Fibroblast of mammary gland (primary cell): ENCODE results near the gene BCR.

ENCODE experiments used
- DNase-seq: peaks from one replicate; pipeline ENCODE4 v3.0.0-alpha.2; 2010; ENCODE audit warnings: low read depth
- H3K4me3 ChIP-seq: 2 replicates; pipeline ENCODE4 v1.5.1; 2011; ENCODE audit warnings: low read depth, mild to moderate bottlenecking, low read length, moderate library complexity; ENCODE audit not compliant: control insufficient read depth
- TF ChIP-seq, protein P1 (sequence below): conservative IDR thresholded peaks from 2 replicates; pipeline ENCODE4 v1.5.1; 2011; ENCODE audit warnings: low read depth, low read length, inconsistent platforms; ENCODE audit not compliant: control insufficient read depth, insufficient read depth

The BCR gene

GRCh38 chr22:23281053-23281405 is 100.7 kb downstream of the BCR start:
- TF ChIP-seq, protein P1, sequence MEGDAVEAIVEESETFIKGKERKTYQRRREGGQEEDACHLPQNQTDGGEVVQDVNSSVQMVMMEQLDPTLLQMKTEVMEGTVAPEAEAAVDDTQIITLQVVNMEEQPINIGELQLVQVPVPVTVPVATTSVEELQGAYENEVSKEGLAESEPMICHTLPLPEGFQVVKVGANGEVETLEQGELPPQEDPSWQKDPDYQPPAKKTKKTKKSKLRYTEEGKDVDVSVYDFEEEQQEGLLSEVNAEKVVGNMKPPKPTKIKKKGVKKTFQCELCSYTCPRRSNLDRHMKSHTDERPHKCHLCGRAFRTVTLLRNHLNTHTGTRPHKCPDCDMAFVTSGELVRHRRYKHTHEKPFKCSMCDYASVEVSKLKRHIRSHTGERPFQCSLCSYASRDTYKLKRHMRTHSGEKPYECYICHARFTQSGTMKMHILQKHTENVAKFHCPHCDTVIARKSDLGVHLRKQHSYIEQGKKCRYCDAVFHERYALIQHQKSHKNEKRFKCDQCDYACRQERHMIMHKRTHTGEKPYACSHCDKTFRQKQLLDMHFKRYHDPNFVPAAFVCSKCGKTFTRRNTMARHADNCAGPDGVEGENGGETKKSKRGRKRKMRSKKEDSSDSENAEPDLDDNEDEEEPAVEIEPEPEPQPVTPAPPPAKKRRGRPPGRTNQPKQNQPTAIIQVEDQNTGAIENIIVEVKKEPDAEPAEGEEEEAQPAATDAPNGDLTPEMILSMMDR = no peak
- no peak overlapping the region for H3K4me3 ChIP-seq
- no peak for DNase-seq

GRCh38 chr22:23281406-23282088 is 101.2 kb downstream of the BCR start:
- no peak overlapping the region for H3K4me3 ChIP-seq
- TF ChIP-seq, protein P1 = peak; percentile 86
- peak; percentile 63 for DNase-seq

- DNase-seq = peak; percentile 59
- no peak overlapping the region for H3K4me3 ChIP-seq
- TF ChIP-seq, protein P1 = no peak
Observed at GRCh38 chr22:23282089-23282501, 101.8 kb downstream of the BCR start.

DNA sequence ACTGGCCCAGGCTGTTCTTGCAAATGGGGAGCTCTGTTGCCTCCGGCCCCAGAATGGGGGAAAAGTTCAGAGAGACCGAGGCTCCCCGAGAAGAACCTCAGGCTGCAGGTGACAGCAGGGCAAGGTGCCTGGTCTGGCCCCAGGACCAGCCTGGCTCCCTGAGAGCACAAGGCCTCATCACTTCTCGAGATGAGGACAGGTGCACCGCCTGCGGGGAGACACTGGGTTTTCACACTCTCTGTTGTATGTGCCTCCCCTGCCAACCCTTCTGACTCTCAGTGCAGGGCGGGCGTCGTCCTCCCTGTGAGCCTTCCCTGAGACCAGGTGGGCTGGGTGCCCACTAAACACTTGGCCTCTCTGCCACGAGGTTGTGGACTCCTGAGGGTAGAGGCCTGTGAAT is 102.2 kb downstream of the BCR start:
- no peak overlapping the region for H3K4me3 ChIP-seq
- no peak for DNase-seq
- TF ChIP-seq, protein P1 = no peak

DNA sequence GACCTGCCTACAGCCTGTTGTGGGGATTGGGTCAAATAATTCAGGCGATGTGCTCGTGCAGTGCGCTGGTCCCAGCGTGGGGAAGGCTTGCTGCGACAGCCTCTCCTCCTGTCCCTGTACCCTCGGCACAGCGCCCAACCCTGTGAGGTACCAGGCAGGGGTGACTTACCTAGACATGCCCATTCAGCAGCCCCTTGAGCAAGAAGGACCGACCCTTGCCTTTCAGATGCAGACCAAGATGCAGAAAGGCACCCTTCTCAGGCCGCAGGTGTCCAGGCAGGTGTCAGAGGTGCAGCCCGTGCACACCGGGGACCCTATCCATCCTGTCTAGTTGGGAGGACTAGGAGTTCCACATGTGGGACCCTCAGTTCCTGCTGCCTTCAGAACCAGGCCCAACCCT is 102.7 kb downstream of the BCR start:
- TF ChIP-seq, protein P1 = no peak
- no peak overlapping the region for H3K4me3 ChIP-seq
- DNase-seq = no peak

DNA sequence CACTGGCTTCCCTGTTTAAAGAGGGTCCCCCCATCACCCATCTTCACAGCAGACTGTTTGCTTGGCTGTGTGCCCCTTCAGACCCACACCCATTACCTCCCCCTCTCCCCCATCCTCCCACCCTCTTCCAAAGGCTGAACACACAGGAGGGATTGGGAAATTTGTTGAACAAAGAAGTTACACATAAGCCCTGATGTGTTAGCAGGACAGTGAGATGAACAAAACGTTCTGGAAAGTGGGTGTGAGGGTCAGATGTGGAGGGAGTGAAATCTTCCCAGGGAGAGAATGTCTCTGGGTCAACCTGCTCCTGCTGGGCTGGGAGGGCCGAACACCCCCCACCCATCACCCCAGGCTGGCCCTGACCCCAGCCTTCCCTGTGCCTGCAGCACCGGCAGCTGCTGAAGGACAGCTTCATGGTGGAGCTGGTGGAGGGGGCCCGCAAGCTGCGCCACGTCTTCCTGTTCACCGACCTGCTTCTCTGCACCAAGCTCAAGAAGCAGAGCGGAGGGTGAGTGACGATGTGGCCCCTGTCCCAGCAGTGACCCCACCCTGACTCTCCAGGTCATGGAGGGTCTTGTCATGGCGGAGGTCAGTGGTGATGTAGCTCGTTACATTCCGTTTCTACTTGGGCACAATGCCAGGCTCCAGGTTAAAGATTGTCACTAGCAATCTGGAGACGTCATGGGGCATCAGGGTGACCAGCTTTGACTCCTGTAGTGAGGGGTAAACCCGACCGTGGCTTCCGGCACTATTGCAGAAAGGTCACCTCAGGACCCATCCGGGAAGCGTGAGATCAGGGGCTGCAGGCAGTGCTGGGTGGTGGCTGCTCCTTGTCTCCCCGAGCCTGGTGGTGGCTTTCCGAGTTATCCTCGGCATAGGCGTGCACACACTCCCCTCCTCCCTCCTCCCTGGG is 103.5 kb downstream of the BCR start:
- no peak overlapping the region for H3K4me3 ChIP-seq
- TF ChIP-seq, protein P1 = no peak
- no peak for DNase-seq
